HG03095 (cell line): ENCODE measurements around the gene ITPR3.

Experiments
- ATAC-seq: cut with Tn5 transposase; IDR thresholded peaks from one replicate; pipeline ENCODE4 v1.9.1; 2021; ENCODE audit warnings: moderate library complexity; ENCODE audit not compliant: unreplicated experiment

The ITPR3 gene

GRCh38 chr6:33664506-33665057, 43.5 kb downstream of the ITPR3 start:
- ATAC-seq: no peak

- ATAC-seq: no peak
Observed at GRCh38 chr6:33665957-33666356, 44.8 kb downstream of the ITPR3 start.

- no peak for ATAC-seq
Observed at GRCh38 chr6:33667072-33667471, 46.0 kb downstream of the ITPR3 start.

- no peak for ATAC-seq
Observed at GRCh38 chr6:33667776-33668175, 46.7 kb downstream of the ITPR3 start.

GRCh38 chr6:33668328-33668727, 47.2 kb downstream of the ITPR3 start:
- ATAC-seq: no peak

GRCh38 chr6:33668914-33669313, 47.8 kb downstream of the ITPR3 start:
- no peak for ATAC-seq

GRCh38 chr6:33670086-33670660, 49.1 kb downstream of the ITPR3 start:
- no peak for ATAC-seq

GRCh38 chr6:33670971-33671743, 50.0 kb downstream of the ITPR3 start:
- ATAC-seq: no peak

GRCh38 chr6:33671744-33672072, 50.6 kb downstream of the ITPR3 start:
- ATAC-seq: no peak

GRCh38 chr6:33672808-33673207, 51.7 kb downstream of the ITPR3 start:
- no peak for ATAC-seq

GRCh38 chr6:33673851-33674250, 52.7 kb downstream of the ITPR3 start:
- no peak for ATAC-seq

GRCh38 chr6:33675968-33676367, 54.8 kb downstream of the ITPR3 start:
- no peak for ATAC-seq

GRCh38 chr6:33676416-33677142, 55.5 kb downstream of the ITPR3 start:
- no peak for ATAC-seq

GRCh38 chr6:33677143-33677660, 56.1 kb downstream of the ITPR3 start:
- ATAC-seq: no peak

- ATAC-seq: no peak
Observed at GRCh38 chr6:33677689-33678088, 56.6 kb downstream of the ITPR3 start.

GRCh38 chr6:33678233-33678931, 57.3 kb downstream of the ITPR3 start:
- no peak for ATAC-seq

- no peak for ATAC-seq
Observed at GRCh38 chr6:33678932-33679490, 57.9 kb downstream of the ITPR3 start.

GRCh38 chr6:33679761-33680160, 58.6 kb downstream of the ITPR3 start:
- no peak for ATAC-seq

- ATAC-seq: no peak
Observed at GRCh38 chr6:33682341-33682740, 61.2 kb downstream of the ITPR3 start.

GRCh38 chr6:33683051-33683571, 62.0 kb downstream of the ITPR3 start:
- no peak for ATAC-seq
